Parathyroid adenoma (tissue), 2 donors: ENCODE measurements around the gene LAMA5.

Source experiments
- H2AFZ ChIP-seq: fragments of 300-600 bp; sonication (generic); one replicate; pipeline ENCODE4 v1.7.0; 2017; ENCODE audit warnings: antibody characterized with exemption, mild to moderate bottlenecking
- H3K27ac ChIP-seq: fragments of 300-600 bp; sonication (generic); one replicate; pipeline ENCODE4 v1.7.0; 2017
- H3K27me3 ChIP-seq: fragments of 300-600 bp; sonication (generic); one replicate; pipeline ENCODE4 v1.7.0; 2017; ENCODE audit warnings: low read length; ENCODE audit not compliant: control insufficient read depth, insufficient read depth
- H3K36me3 ChIP-seq: fragments of 300-600 bp; sonication (generic); one replicate; pipeline ENCODE4 v1.7.0; 2017; ENCODE audit warnings: low read length; ENCODE audit not compliant: control insufficient read depth, insufficient read depth
- H3K4me1 ChIP-seq: fragments of 300-600 bp; sonication (generic); one replicate; pipeline ENCODE4 v1.7.0; 2017; ENCODE audit warnings: control low read depth
- H3K4me2 ChIP-seq: fragments of 300-600 bp; sonication (generic); one replicate; pipeline ENCODE4 v1.7.0; 2017; ENCODE audit warnings: low read length
- H3K4me3 ChIP-seq: fragments of 300-600 bp; sonication (generic); one replicate; pipeline ENCODE4 v1.7.0; 2017; ENCODE audit warnings: low read depth, low read length
- H3K79me2 ChIP-seq: fragments of 300-600 bp; sonication (generic); one replicate; pipeline ENCODE4 v1.7.0; 2017; ENCODE audit warnings: control low read depth
- H3K9ac ChIP-seq: fragments of 300-600 bp; sonication (generic); one replicate; pipeline ENCODE4 v1.7.0; 2017; ENCODE audit warnings: mild to moderate bottlenecking
- H3K9me3 ChIP-seq: fragments of 300-600 bp; sonication (generic); one replicate; pipeline ENCODE4 v1.7.0; 2017; ENCODE audit warnings: low read length; ENCODE audit not compliant: control insufficient read depth
- CTCF ChIP-seq: fragments of 300-600 bp; sonication (generic); IDR thresholded peaks from one replicate; pipeline ENCODE4 v1.7.0; 2017; ENCODE audit warnings: antibody characterized with exemption, mild to moderate bottlenecking
- donor health status: primary hyperparathyroidism.

LAMA5 gene

GRCh38 chr20:62404112-62404665, 37.1 kb upstream of the LAMA5 start:
- Histone ChIP-seq H3K79me2 (no peaks in the 10 kb centered on the region), H3K9ac (no peak overlapping the region), H3K27me3 (no peaks in the 10 kb centered on the region), H3K4me1 (peaks cover 14% of the 10 kb centered on the region), H3K36me3 (no peaks in the 10 kb centered on the region), H2AFZ (no peak overlapping the region), H3K9me3 (no peaks in the 10 kb centered on the region), H3K4me2 (no peak overlapping the region), H3K4me3 (no peak overlapping the region), H3K27ac (no peak overlapping the region)
- TF ChIP-seq CTCF = no peak

GRCh38 chr20:62403331-62403730, 36.2 kb upstream of the LAMA5 start:
- Histone ChIP-seq H3K27me3 (no peaks in the 10 kb centered on the region), H3K4me3 (no peak overlapping the region), H3K9ac (no peak overlapping the region), H2AFZ (no peak overlapping the region), H3K9me3 (no peaks in the 10 kb centered on the region), H3K36me3 (no peaks in the 10 kb centered on the region), H3K4me2 (no peak overlapping the region), H3K79me2 (no peaks in the 10 kb centered on the region), H3K27ac (no peak overlapping the region), H3K4me1 (peaks cover 14% of the 10 kb centered on the region)
- no peak for TF ChIP-seq CTCF

GRCh38 chr20:62402456-62403150, 35.5 kb upstream of the LAMA5 start:
- no peak overlapping the region for H2AFZ ChIP-seq
- no peak overlapping the region for H3K9ac ChIP-seq
- H3K4me2 ChIP-seq = no peak overlapping the region
- no peaks in the 10 kb centered on the region for H3K27me3 ChIP-seq
- H3K4me3 ChIP-seq = no peak overlapping the region
- no peak for TF ChIP-seq CTCF
- peaks cover 14% of the 10 kb centered on the region for H3K4me1 ChIP-seq
- H3K36me3 ChIP-seq = no peaks in the 10 kb centered on the region
- H3K27ac ChIP-seq = no peak overlapping the region
- no peaks in the 10 kb centered on the region for H3K9me3 ChIP-seq
- no peaks in the 10 kb centered on the region for H3K79me2 ChIP-seq

- H3K27me3 ChIP-seq = no peaks in the 10 kb centered on the region
- H3K36me3 ChIP-seq = no peaks in the 10 kb centered on the region
- no peaks in the 10 kb centered on the region for H3K9me3 ChIP-seq
- no peak for TF ChIP-seq CTCF
- H3K4me1 ChIP-seq = peaks cover 9% of the 10 kb centered on the region
- no peak overlapping the region for H2AFZ ChIP-seq
- H3K4me2 ChIP-seq = no peak overlapping the region
- H3K27ac ChIP-seq = no peak overlapping the region
- peaks cover 3% of the 10 kb centered on the region for H3K79me2 ChIP-seq
- no peak overlapping the region for H3K9ac ChIP-seq
- no peak overlapping the region for H3K4me3 ChIP-seq
Measured at GRCh38 chr20:62401331-62401779, 34.2 kb upstream of the LAMA5 start.

- peaks cover 3% of the 10 kb centered on the region for H3K4me1 ChIP-seq
- no peaks in the 10 kb centered on the region for H3K9me3 ChIP-seq
- no peak overlapping the region for H3K4me3 ChIP-seq
- H2AFZ ChIP-seq = no peak overlapping the region
- no peaks in the 10 kb centered on the region for H3K36me3 ChIP-seq
- H3K79me2 ChIP-seq = peaks cover 5% of the 10 kb centered on the region
- H3K27me3 ChIP-seq = no peaks in the 10 kb centered on the region
- H3K4me2 ChIP-seq = no peak overlapping the region
- no peak overlapping the region for H3K27ac ChIP-seq
- H3K9ac ChIP-seq = no peak overlapping the region
- no peak for TF ChIP-seq CTCF
Measured at GRCh38 chr20:62400541-62400940, 33.4 kb upstream of the LAMA5 start.
